Suprapubic skin (tissue), 4 donors: ENCODE measurements around the gene SERTAD1. TPM values are rescaled to one million over a fixed set of nuclear protein-coding genes. Genes with fewer than 3 reads are reported as not detected.
"Not testable (repeated sequence)": the region's sequence is repeated elsewhere in the genome, so short reads cannot be mapped to it uniquely, and the experiment has no call there.

Source experiments
- DNase-seq, 2 donors: peaks; one replicate each; pipeline ENCODE4 v3.0.0-alpha.2; 2019; ENCODE audit warnings: low spot score in 2 of 2
- H3K27ac ChIP-seq: fragments of 200-600 bp; sonication (generic); one replicate; pipeline ENCODE4 v1.5.1; 2019
- H3K27me3 ChIP-seq: fragments of 200-600 bp; sonication (generic); one replicate; pipeline ENCODE4 v1.5.1; 2019
- H3K36me3 ChIP-seq: fragments of 200-600 bp; sonication (generic); one replicate; pipeline ENCODE4 v1.5.1; 2019
- H3K4me1 ChIP-seq: fragments of 200-600 bp; sonication (generic); one replicate; pipeline ENCODE4 v1.5.1; 2019
- H3K4me3 ChIP-seq: fragments of 200-600 bp; sonication (generic); one replicate; pipeline ENCODE4 v1.5.1; 2019; ENCODE audit warnings: mild to moderate bottlenecking
- H3K9me3 ChIP-seq: fragments of 200-600 bp; sonication (generic); one replicate; pipeline ENCODE4 v1.5.1; 2019
- EP300 ChIP-seq: sonication (generic); formaldehyde crosslinking; IDR thresholded peaks from one replicate; pipeline ENCODE4 v1.6.1; 2017; ENCODE audit warnings: antibody characterized with exemption
- POLR2A ChIP-seq, 2 donors: fragments of 450-650 bp; IDR thresholded peaks; one replicate each; pipeline ENCODE4 v1.6.1; 2017; ENCODE audit warnings: antibody characterized with exemption in 2 of 2, mild to moderate bottlenecking in 2 of 2, moderate library complexity in 2 of 2
- POLR2AphosphoS5 ChIP-seq, 3 donors: sonication (generic); formaldehyde crosslinking; IDR thresholded peaks; one replicate each; pipeline ENCODE4 v1.6.1; 2017; ENCODE audit warnings: antibody characterized with exemption in 3 of 3
- WGBS: methylation state at CpG from one replicate; pipeline ENCODE4 v1.1.5; 2018; 5-methylcytosine and 5-hydroxymethylcytosine counted together
- total RNA-seq, 4 donors: library from RNA; depleted of rRNA; stranded (reverse); fragments of >200 nt; gene quantifications; one replicate each; pipeline ENCODE4 v1.1.0, GENCODE V29; 2016
- TF ChIP-seq, protein P1 (sequence below), 2 donors: fragments of 200-600 bp in 1 of 2; fragments of 450-650 bp in 1 of 2; sonication (generic) in 1 of 2; IDR thresholded peaks; one replicate each; pipeline ENCODE4 v1.5.1; 2016 to 2019; ENCODE audit warnings: antibody characterized with exemption in 2 of 2, mild to moderate bottlenecking in 1 of 2, moderate library complexity in 1 of 2

The SERTAD1 gene
- total RNA-seq, 4 donors from 2014 or later, result 8.5 to 33.9 (median 20.6) TPM

DNA sequence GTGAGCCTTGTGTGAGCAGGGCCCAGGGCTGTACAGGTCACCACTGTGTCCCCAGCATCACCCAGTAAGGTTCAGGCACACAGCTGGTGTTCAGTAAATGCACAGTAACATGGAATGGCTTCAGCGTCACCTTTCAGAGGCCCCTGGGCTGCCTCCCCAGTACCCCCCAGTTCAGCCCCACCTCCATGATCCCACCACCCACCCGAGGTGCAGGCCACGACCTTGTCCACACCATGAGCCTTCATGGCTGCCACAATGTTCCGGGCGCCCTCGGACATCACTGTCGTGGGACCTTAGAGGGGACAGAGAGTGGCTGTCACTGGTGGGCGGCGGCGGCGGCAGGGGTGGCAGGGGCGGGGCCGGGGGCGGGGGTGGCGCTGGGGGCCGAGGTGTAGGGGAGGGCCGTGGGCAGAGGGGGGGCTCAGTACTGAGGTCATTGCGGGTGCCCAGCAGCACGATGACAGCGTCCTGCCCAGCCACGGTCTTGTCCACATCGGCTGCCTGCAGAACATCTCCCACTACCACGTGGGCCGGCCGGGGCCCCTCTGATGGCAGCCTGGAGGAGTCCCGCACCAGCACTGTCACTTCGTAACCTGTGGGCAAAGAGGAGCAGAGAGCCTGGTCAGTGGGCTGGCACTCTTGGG is 32.3 kb upstream of the SERTAD1 start:
- DNase-seq, result no peak
- H3K36me3 ChIP-seq, result peaks cover 25% of the 10 kb centered on the region
- WGBS, result 80% methylated on average over 3 of the region's 27 CpGs
- no peak overlapping the region for H3K27ac ChIP-seq
- H3K9me3 ChIP-seq, result no peaks in the 10 kb centered on the region
- no peak overlapping the region for H3K4me3 ChIP-seq
- H3K4me1 ChIP-seq, result peaks cover 2% of the 10 kb centered on the region
- TF ChIP-seq, protein P1, sequence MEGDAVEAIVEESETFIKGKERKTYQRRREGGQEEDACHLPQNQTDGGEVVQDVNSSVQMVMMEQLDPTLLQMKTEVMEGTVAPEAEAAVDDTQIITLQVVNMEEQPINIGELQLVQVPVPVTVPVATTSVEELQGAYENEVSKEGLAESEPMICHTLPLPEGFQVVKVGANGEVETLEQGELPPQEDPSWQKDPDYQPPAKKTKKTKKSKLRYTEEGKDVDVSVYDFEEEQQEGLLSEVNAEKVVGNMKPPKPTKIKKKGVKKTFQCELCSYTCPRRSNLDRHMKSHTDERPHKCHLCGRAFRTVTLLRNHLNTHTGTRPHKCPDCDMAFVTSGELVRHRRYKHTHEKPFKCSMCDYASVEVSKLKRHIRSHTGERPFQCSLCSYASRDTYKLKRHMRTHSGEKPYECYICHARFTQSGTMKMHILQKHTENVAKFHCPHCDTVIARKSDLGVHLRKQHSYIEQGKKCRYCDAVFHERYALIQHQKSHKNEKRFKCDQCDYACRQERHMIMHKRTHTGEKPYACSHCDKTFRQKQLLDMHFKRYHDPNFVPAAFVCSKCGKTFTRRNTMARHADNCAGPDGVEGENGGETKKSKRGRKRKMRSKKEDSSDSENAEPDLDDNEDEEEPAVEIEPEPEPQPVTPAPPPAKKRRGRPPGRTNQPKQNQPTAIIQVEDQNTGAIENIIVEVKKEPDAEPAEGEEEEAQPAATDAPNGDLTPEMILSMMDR (IDR thresholded peaks at IDR 0.05), result no peak
- TF ChIP-seq POLR2A (IDR thresholded peaks at IDR 0.05), result no peak
- TF ChIP-seq EP300, result no peak
- no peak for TF ChIP-seq POLR2AphosphoS5 (IDR thresholded peaks at IDR 0.05)
- no peaks in the 10 kb centered on the region for H3K27me3 ChIP-seq

DNA sequence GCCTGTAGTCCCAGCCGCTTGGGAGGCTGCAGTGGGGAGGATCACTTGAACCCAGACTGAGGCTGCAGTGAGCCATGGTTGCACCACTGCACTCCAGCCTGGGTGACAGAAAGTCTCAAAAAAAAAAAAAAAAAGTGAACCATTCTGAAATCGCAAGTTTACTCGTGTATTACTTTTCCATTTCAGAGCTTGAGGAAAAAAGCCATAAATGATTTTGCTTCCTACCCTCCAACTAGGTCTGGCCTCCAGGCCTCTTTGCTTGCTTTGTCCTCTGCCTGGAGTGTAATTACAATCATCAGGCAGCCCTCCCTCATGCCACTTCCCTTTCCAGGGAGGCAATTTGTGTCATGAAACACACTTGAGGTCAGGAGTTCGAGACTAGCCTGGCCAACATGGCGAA is 31.3 kb upstream of the SERTAD1 start:
- no peak for DNase-seq
- no peaks in the 10 kb centered on the region for H3K9me3 ChIP-seq
- no peaks in the 10 kb centered on the region for H3K4me1 ChIP-seq
- H3K27me3 ChIP-seq, result no peaks in the 10 kb centered on the region
- H3K27ac ChIP-seq, result no peak overlapping the region
- peaks cover 25% of the 10 kb centered on the region for H3K36me3 ChIP-seq
- TF ChIP-seq POLR2AphosphoS5 (IDR thresholded peaks at IDR 0.05) (no peak), EP300 (no peak), POLR2A (IDR thresholded peaks at IDR 0.05) (no peak)
- TF ChIP-seq, protein P1 (IDR thresholded peaks at IDR 0.05), result no peak
- H3K4me3 ChIP-seq, result no peak overlapping the region
- 91% methylated on average over 5 of the region's 5 CpGs for WGBS

DNA sequence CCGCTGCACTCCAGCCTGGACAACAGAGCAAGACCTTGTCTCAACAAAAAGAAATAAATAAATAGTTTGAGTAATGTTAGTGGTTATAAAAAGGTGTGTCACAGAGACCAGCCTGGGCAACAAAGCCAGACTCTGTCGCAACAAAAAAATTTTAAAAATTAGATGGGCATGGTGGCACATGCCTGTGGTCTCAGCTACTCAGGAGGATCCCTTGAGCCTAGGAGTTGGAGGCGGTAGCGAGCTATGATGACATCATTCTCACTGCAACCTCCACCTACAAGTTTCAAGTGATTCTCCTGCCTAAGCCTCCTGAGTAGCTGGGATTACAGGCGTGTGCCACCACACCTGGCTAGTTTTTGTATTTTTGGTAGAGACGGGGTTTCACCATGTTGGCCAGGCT is 28.2 kb upstream of the SERTAD1 start:
- H3K27ac ChIP-seq, H3K27me3 ChIP-seq, H3K4me1 ChIP-seq, DNase-seq, H3K9me3 ChIP-seq, H3K4me3 ChIP-seq: not testable (repeated sequence)
- H3K36me3 ChIP-seq, result peaks cover 35% of the 10 kb centered on the region
- 70% methylated on average over 6 of the region's 6 CpGs for WGBS

DNA sequence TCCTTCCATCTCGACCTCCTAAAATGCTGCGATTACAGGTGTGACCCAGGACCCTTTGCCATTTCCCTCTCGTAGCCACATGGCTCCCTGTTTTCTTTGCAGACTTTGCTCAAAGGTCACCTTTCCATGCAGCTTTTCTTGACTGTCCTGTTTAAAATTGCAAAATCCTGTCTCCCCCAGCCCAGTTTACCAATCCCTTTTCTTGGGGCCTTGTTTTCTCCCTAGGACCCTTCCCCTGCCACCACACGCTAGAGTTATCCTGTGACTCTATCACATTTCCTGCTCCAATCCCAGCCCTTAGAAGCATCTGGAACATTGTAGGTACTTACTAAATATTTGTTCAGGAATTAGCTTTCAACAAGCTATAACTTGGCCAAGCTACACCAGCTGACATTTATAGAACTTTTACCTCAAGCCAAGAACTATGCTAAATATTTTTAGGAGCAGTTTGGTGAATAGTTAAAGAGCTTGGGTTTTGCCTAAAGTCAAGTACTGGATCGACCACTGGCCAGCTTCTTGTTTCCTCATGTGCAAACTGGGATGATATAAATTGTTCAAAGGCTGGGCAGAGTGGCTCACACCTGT is 27.5 kb upstream of the SERTAD1 start:
- H3K9me3 ChIP-seq, result no peaks in the 10 kb centered on the region
- peaks cover 40% of the 10 kb centered on the region for H3K36me3 ChIP-seq
- WGBS, result 67% methylated on average over 5 of the region's 5 CpGs
- TF ChIP-seq POLR2AphosphoS5 (IDR thresholded peaks at IDR 0.05), result no peak
- TF ChIP-seq, protein P1 (IDR thresholded peaks at IDR 0.05), result no peak
- TF ChIP-seq EP300, result no peak
- TF ChIP-seq POLR2A (IDR thresholded peaks at IDR 0.05), result no peak
- no peak for DNase-seq
- H3K4me1 ChIP-seq, result no peaks in the 10 kb centered on the region
- H3K27ac ChIP-seq, result no peak overlapping the region
- H3K4me3 ChIP-seq, result no peak overlapping the region
- no peaks in the 10 kb centered on the region for H3K27me3 ChIP-seq

DNA sequence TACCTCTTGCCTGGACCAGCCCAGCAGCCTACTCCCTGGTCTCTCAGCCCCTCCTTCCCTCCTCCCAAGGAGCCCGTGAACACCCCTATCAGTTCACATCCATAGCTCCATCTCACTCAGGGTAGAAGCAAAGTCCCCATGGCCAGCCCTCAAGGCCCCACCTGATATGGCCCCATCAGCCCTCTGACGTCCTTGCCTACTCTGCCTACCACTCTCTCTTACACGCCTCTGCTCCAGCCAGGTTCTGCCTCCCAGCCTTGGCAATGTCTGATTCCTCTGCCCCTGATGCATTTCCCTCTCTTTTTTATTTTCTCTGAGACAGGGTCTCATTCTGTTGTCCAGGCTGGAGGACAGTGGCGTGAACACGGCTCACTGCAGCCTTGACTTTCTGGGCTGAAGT is 26.2 kb upstream of the SERTAD1 start:
- no peaks in the 10 kb centered on the region for H3K27me3 ChIP-seq
- no peaks in the 10 kb centered on the region for H3K4me1 ChIP-seq
- TF ChIP-seq, protein P1 (IDR thresholded peaks at IDR 0.05), result no peak
- no peak for TF ChIP-seq POLR2AphosphoS5 (IDR thresholded peaks at IDR 0.05)
- H3K9me3 ChIP-seq, result no peaks in the 10 kb centered on the region
- no peak overlapping the region for H3K27ac ChIP-seq
- peaks cover 40% of the 10 kb centered on the region for H3K36me3 ChIP-seq
- H3K4me3 ChIP-seq, result no peak overlapping the region
- no peak for DNase-seq
- 64% methylated on average over 5 of the region's 5 CpGs for WGBS
